HepG2 (cell line): Measurements from ENCODE around the gene MRPL58. TPM values are rescaled to one million over a fixed set of nuclear protein-coding genes. Genes with fewer than 3 reads are reported as not detected.

Source experiments
- ASH2L ChIP-seq: fragments of 300-600, 200-600 bp; sonication (generic); IDR thresholded peaks from 2 replicates; pipeline ENCODE4 v1.7.0; 2017; ENCODE audit warnings: low read depth, mild to moderate bottlenecking, moderate library complexity, mixed read lengths, low read length; ENCODE audit not compliant: insufficient read length
- CCDC6 ChIP-seq: sonication (generic); formaldehyde crosslinking; IDR thresholded peaks from 2 replicates; pipeline ENCODE4 v1.8.1; 2022; ENCODE audit warnings: mild to moderate bottlenecking, missing genetic modification reagents, moderate library complexity
- CREB1 ChIP-seq, 2 experiments: fragments of 450-650 bp in 1 of 2; IDR thresholded peaks; 2 replicates each; pipeline ENCODE4 v1.6.1; 2016 to 2017; ENCODE audit warnings: control low read depth in 1 of 2, mild to moderate bottlenecking in 1 of 2, missing compliant biosample characterization in 1 of 2, missing genetic modification characterization in 1 of 2
- FOSL2 ChIP-seq: sonication (generic); formaldehyde crosslinking; IDR thresholded peaks from 2 replicates; pipeline ENCODE4 v1.4.0; 2020; ENCODE audit warnings: missing genetic modification reagents
- FOXP1 ChIP-seq, 2 experiments: fragments of 450-650 bp in 1 of 2; IDR thresholded peaks; 2 replicates each; pipeline ENCODE4 v1.6.1; 2017 to 2018; ENCODE audit warnings: antibody characterized with exemption in 1 of 2
- HOXA7 ChIP-seq: sonication (generic); formaldehyde crosslinking; IDR thresholded peaks from 2 replicates; pipeline ENCODE4 v1.8.1; 2022; ENCODE audit warnings: mild to moderate bottlenecking, missing genetic modification reagents, moderate library complexity
- IKZF1 ChIP-seq: fragments of 450-650 bp; IDR thresholded peaks from 2 replicates; pipeline ENCODE4 v1.7.1; 2016
- ISL2 ChIP-seq: sonication (generic); formaldehyde crosslinking; IDR thresholded peaks from 2 replicates; pipeline ENCODE4 v1.5.0; 2020; ENCODE audit warnings: missing genetic modification reagents
- KAT8 ChIP-seq: IDR thresholded peaks from 2 replicates; pipeline ENCODE4 v1.6.1; 2016; ENCODE audit warnings: missing genetic modification reagents, missing compliant biosample characterization
- NFYB ChIP-seq: sonication (generic); formaldehyde crosslinking; IDR thresholded peaks from 2 replicates; pipeline ENCODE4 v1.4.0; 2020; ENCODE audit warnings: missing genetic modification reagents
- POLR2A ChIP-seq, 2 experiments: IDR thresholded peaks; 2 replicates each; pipeline ENCODE4 v1.6.1; 2011; ENCODE audit warnings: low read depth in 2 of 2, low read length in 2 of 2, mild to moderate bottlenecking in 1 of 2, moderate library complexity in 1 of 2; ENCODE audit not compliant: insufficient read depth in 1 of 2
- SP4 ChIP-seq: sonication (generic); formaldehyde crosslinking; IDR thresholded peaks from 2 replicates; pipeline ENCODE4 v1.8.1; 2023; ENCODE audit warnings: mild to moderate bottlenecking, missing genetic modification reagents
- USF2 ChIP-seq, 2 experiments: sonication (generic) in 1 of 2; formaldehyde crosslinking in 1 of 2; IDR thresholded peaks; 2 replicates each; pipeline versions ENCODE4 v1.5.1 to v1.6.1; 2011 to 2020; ENCODE audit warnings: borderline replicate concordance in 1 of 2, low read depth in 1 of 2, low read length in 1 of 2, mild to moderate bottlenecking in 1 of 2, missing genetic modification reagents in 1 of 2, moderate library complexity in 1 of 2
- ZNF496 ChIP-seq: sonication (generic); formaldehyde crosslinking; IDR thresholded peaks from 2 replicates; pipeline ENCODE4 v1.8.1; 2023; ENCODE audit warnings: mild to moderate bottlenecking, moderate library complexity, missing genetic modification reagents; ENCODE audit not compliant: insufficient replicate concordance
- ZNF549 ChIP-seq: sonication (generic); formaldehyde crosslinking; IDR thresholded peaks from 2 replicates; pipeline ENCODE4 v1.5.0; 2020; ENCODE audit warnings: missing genetic modification reagents
- ZNF570 ChIP-seq: sonication (generic); formaldehyde crosslinking; IDR thresholded peaks from 2 replicates; pipeline ENCODE4 v1.4.0; 2020; ENCODE audit warnings: mild to moderate bottlenecking, missing genetic modification reagents, borderline replicate concordance
- ZNF75D ChIP-seq: sonication (generic); formaldehyde crosslinking; IDR thresholded peaks from 2 replicates; pipeline ENCODE4 v1.8.1; 2023; ENCODE audit warnings: missing genetic modification reagents, mild to moderate bottlenecking, borderline replicate concordance
- ZNF800 ChIP-seq: sonication (generic); formaldehyde crosslinking; IDR thresholded peaks from 2 replicates; pipeline ENCODE4 v1.4.0; 2020; ENCODE audit warnings: missing genetic modification reagents
- ZSCAN31 ChIP-seq: sonication (generic); formaldehyde crosslinking; IDR thresholded peaks from 2 replicates; pipeline ENCODE4 v1.5.0; 2020; ENCODE audit warnings: low read depth, mild to moderate bottlenecking, missing genetic modification reagents
- polyA plus RNA-seq, 8 experiments: library from polyadenylated mRNA; depleted of rRNA in 3 of 8; stranded (reverse) in 7 of 8; unstranded in 1 of 8; fragments of >200 nt; fragmentation: Illumina TruSeq in 4 of 8; extraction: Trizol in 4 of 8; gene quantifications; 2 replicates each; pipeline versions ENCODE4 v1.2.1 to v1.2.3, GENCODE V29; 2011 to 2016; ENCODE audit warnings: low read depth in 4 of 8, missing spikeins in 1 of 8, mixed read lengths in 1 of 8; ENCODE audit not compliant: insufficient read depth in 1 of 8
- total RNA-seq, 5 experiments: library from RNA; depleted of rRNA; stranded (reverse); fragments of >200 nt; fragmentation: Illumina TruSeq; extraction: Trizol; gene quantifications; 2 replicates each; pipeline ENCODE4 v1.2.3, GENCODE V29; 2016; ENCODE audit warnings: low read depth in 1 of 5
- TF ChIP-seq, protein P1 (sequence below): sonication (generic); formaldehyde crosslinking; IDR thresholded peaks from 2 replicates; pipeline ENCODE4 v1.4.0; 2020; ENCODE audit warnings: mild to moderate bottlenecking, low read depth, missing genetic modification reagents
- TF ChIP-seq, protein P2 (sequence below): sonication (generic); formaldehyde crosslinking; IDR thresholded peaks from 2 replicates; pipeline ENCODE4 v1.4.0; 2020; ENCODE audit warnings: missing genetic modification reagents

The MRPL58 gene
- total and polyA plus RNA-seq, 2 of the 13 experiments (the other 11 are each of a cell fraction or from before 2014, with no cell fraction given) = 44.9 to 68.9 TPM

DNA sequence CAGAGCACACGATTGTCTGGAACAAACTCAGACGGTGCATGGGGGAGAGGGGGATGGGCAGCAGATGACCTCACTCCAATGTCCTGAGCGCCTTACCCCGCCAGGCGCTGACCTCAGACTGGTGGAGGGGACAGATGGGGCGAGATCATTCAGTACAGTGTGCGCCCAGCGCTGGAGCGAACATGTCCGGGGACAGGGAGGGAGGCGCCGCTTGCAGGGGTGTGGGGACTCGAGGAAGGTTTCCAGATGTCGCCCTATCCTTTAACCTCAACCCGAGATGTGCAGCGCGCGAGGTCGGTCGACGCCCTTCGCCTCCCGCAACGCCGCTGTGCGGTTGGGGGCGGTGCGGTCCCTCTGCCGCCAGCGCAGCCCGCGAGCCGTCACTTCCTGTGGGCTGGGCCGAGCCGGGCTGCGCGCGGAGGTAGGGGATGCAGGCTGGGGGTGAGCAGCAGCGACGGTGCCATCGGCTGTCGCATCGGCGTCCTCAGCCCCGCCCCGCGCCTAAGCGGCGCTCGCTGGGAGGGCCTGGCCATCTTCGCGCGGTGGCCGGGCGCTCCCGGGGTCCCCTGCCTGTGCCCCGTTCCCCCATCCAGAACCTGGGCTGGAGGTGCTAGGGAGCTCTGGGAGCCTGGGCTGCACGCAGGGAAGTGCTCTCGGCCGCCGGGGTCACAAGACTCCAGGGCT lies 30.3 kb upstream of the MRPL58 start (continued):
- TF ChIP-seq USF2 (IDR thresholded peaks at IDR 0.05; ENCODE audit: low read depth, low read length) (no peak), USF2 (CRISPR knock-in tag; IDR thresholded peaks at IDR 0.05; ENCODE audit: borderline replicate concordance) (no peak), CCDC6 (CRISPR knock-in tag) (peak; percentile 95), ZNF75D (0 out of 2 replicates have a peak, but pooled peaks have one; percentile 86), ASH2L (peak; percentile 81), POLR2A (IDR thresholded peaks at IDR 0.05; ENCODE audit: insufficient read depth in 1 of 2, low read depth in 2 of 2, low read length in 2 of 2) (peak; percentile 74 to 95), SP4 (peak; percentile 88), NFYB (CRISPR knock-in tag) (no peak; the same call in 1 of the 2 replicates), CREB1 (IDR thresholded peaks at IDR 0.05) (peak; percentile 64), CREB1 (CRISPR knock-in tag; IDR thresholded peaks at IDR 0.05) (no peak; the same call in 1 of the 2 replicates), ISL2 (CRISPR knock-in tag) (peak; percentile 71), HOXA7 (CRISPR knock-in tag) (no peak), KAT8 (CRISPR knock-in tag) (peak; percentile 87), IKZF1 (no peak), FOXP1 (IDR thresholded peaks at IDR 0.05) (no peak), FOXP1 (CRISPR knock-in tag; IDR thresholded peaks at IDR 0.05) (no peak), ZSCAN31 (CRISPR knock-in tag) (peak; percentile 89), FOSL2 (CRISPR knock-in tag) (no peak; the same call in 1 of the 2 replicates), ZNF496 (CRISPR knock-in tag) (no peak), ZNF800 (CRISPR knock-in tag) (peak; percentile 96), ZNF549 (CRISPR knock-in tag) (no peak), ZNF570 (CRISPR knock-in tag) (no peak; the same call in 1 of the 2 replicates)
- TF ChIP-seq, protein P1, sequence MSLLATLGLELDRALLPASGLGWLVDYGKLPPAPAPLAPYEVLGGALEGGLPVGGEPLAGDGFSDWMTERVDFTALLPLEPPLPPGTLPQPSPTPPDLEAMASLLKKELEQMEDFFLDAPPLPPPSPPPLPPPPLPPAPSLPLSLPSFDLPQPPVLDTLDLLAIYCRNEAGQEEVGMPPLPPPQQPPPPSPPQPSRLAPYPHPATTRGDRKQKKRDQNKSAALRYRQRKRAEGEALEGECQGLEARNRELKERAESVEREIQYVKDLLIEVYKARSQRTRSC (CRISPR knock-in tag) = no peak
- TF ChIP-seq, protein P2, sequence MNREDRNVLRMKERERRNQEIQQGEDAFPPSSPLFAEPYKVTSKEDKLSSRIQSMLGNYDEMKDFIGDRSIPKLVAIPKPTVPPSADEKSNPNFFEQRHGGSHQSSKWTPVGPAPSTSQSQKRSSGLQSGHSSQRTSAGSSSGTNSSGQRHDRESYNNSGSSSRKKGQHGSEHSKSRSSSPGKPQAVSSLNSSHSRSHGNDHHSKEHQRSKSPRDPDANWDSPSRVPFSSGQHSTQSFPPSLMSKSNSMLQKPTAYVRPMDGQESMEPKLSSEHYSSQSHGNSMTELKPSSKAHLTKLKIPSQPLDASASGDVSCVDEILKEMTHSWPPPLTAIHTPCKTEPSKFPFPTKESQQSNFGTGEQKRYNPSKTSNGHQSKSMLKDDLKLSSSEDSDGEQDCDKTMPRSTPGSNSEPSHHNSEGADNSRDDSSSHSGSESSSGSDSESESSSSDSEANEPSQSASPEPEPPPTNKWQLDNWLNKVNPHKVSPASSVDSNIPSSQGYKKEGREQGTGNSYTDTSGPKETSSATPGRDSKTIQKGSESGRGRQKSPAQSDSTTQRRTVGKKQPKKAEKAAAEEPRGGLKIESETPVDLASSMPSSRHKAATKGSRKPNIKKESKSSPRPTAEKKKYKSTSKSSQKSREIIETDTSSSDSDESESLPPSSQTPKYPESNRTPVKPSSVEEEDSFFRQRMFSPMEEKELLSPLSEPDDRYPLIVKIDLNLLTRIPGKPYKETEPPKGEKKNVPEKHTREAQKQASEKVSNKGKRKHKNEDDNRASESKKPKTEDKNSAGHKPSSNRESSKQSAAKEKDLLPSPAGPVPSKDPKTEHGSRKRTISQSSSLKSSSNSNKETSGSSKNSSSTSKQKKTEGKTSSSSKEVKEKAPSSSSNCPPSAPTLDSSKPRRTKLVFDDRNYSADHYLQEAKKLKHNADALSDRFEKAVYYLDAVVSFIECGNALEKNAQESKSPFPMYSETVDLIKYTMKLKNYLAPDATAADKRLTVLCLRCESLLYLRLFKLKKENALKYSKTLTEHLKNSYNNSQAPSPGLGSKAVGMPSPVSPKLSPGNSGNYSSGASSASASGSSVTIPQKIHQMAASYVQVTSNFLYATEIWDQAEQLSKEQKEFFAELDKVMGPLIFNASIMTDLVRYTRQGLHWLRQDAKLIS (CRISPR knock-in tag) = peak; percentile 64; the same call in 1 of the 2 replicates
